NCI-H1930 (cell line): ENCODE data around the gene CLHC1.

Source experiments
- DNase-seq, 2 experiments: peaks; one replicate each; lab custom pipeline; 2025; lab: John Stamatoyannopoulos, UW

CLHC1 gene

GRCh38 chr2:55169359-55169758, 62.7 kb downstream of the CLHC1 start:
- DNase-seq, result no peak

DNA sequence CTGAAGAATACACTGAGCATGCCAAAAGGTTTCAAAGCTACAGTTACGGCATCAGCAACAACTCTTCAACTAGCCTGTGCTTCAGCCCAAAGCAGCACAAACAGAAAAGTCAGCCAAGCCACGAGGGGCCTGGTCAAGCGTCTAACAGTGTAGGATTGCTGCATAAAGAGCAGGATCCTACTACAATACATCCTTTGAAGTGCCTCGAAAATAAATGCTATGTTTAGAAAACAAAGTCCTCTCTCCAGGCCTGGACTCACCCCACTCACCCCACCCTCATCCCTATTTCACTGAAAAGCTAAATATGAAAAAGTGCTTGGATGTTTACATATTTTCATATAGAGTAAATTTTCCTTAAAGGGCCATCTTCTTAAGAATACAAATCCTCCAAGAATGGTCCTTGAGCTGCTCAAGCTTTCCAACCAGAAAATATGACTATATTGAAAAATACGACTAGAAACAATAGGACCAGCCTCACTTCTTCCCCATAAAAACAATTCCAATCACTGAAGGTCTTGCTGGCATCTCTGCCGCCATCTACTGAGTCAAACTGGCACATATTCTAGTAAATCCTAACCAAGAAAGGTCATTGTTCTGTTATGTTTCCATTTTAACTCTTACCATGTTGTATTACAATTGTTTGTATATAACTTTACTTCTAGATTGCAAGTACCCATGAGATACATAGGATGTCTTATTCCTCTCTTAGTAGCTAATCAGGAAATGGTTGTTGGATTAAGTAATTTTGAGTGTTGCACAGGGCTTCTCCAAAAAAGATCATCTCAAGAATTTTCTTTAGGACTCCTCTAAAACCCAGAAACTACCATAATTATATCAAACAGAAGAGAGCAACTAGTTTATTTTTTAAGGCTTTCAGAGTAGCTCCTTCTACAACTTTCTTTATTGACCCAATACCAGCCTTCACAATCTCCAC, 63.6 kb downstream of the CLHC1 start:
- peak in 1 of 2 experiments; percentile 36 for DNase-seq

DNA sequence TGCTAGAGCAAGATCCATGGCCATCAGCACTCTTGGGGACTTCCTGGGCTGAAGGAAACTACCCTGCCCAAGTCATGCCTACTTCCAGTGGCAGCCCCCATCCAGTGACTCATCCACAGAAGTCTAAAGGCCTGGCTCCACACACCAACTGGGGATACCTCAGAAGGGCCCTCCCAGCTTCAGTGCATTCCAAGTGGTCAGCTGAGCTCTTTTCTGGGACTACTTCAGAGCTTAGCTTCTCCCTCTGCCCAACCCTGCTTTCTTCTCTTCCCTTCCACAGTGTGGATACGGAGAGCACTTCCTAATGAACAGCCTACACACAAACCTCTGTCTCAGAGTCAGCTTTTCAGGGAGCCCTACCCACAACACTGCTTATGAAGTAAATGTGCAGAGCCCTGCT, 66.5 kb downstream of the CLHC1 start:
- no peak for DNase-seq

- no peak for DNase-seq
Observed at GRCh38 chr2:55164534-55165480, 67.3 kb downstream of the CLHC1 start.

DNA sequence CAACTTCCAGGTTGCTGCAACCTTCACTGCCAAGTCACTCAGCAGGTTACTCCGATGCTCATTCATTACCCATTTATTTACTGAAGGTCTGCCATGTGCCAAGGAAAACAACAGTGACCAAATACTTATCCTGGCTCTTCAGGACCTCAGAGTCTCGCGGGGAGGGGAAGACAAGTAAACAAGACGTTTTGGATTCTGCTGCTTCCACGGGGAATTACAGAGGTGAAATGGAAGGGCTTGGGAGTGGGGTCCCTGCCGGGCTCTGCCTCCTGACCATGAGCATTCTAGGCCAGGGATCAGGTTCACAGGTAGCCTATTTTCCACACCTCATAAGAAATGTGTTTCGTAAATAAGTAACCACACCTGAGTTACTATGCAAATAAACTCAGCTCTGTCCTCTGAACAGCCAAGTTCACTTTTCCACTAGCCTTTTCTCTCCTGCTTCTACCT, 68.1 kb downstream of the CLHC1 start:
- DNase-seq, result no peak

DNA sequence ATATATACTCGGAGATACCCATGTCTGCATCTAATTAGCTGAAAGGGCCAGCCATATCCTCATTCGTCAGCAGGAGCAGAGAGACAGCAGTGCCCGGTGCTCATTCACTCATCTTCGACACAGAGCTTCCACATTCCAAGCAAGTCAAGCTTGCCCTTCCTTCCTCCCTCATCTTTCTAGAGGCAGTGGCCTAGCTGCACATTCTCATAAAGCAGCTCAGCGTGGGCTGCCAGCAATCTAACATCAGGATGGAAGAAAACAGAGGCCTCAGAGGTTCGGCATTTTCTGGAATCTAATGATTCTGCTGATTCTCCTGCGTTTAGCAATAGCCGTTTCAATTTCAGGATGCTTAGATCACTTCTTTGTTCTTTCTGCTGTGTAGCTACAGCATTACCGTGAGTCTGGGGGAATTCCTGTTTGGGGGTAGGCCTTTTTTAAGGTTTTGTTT, 68.8 kb downstream of the CLHC1 start:
- DNase-seq, result no peak

GRCh38 chr2:55162284-55163006, 69.6 kb downstream of the CLHC1 start:
- DNase-seq, result no peak

- no peak for DNase-seq
Observed at GRCh38 chr2:55161295-55162210, 70.5 kb downstream of the CLHC1 start.

DNA sequence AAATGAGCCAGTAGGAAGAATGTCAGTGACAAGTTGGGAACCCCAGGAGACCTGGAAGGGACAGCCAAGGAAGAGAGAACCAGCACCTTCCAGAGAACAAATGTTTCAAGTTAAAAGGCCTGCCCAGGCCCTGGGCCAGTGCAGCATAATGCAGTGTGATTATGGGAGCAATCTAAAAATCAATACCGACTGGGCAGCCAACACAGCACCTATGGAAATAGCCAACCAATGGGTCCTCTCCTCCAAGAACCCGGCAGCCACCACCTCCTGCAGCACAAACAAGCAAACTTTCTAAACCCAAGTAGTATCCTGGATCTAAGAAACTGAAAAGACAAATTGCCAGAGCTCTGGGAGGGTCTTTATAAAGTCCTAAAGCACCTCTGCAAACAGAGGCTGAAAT, 71.7 kb downstream of the CLHC1 start:
- no peak for DNase-seq

- no peak for DNase-seq
Observed at GRCh38 chr2:55159752-55160151, 72.3 kb downstream of the CLHC1 start.

- DNase-seq, result no peak
Observed at GRCh38 chr2:55159037-55159651, 72.9 kb downstream of the CLHC1 start.

DNA sequence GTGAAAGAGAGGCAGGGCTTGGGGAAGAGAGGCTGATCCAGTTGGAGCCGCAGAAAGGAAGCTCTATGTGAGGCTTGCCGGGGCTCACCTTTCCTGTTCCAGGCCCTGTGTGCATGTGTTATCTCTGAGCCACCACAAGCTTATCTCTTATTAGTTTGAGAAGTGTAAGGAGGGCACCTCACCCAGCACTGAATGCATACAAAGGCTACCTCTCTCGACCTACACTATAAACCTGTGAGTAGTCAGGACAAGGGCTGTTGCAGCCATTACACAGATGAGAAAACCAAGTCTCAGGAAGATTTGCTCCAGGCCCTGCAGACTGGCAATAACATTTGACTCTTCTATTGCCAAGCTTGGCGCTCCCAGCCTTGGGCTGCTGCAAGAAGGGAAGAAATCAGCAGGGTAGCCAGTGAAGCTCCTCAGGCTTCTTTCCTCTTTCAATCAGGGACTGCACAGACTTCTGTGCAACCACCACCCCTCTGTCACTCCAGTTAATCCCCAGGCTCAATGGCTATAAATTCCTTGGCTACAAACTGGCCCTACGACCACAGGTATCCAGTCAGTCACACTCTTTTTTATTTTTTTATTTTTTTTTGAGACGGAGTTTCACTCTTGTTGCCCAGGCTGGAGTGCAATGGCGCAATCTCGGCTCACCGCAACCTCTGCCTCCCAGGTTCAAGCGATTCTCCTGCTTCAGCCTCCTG, 73.8 kb downstream of the CLHC1 start:
- DNase-seq, result no peak

- no peak for DNase-seq
Observed at GRCh38 chr2:55157474-55157884, 74.6 kb downstream of the CLHC1 start.

GRCh38 chr2:55156984-55157383, 75.1 kb downstream of the CLHC1 start:
- no peak for DNase-seq

DNA sequence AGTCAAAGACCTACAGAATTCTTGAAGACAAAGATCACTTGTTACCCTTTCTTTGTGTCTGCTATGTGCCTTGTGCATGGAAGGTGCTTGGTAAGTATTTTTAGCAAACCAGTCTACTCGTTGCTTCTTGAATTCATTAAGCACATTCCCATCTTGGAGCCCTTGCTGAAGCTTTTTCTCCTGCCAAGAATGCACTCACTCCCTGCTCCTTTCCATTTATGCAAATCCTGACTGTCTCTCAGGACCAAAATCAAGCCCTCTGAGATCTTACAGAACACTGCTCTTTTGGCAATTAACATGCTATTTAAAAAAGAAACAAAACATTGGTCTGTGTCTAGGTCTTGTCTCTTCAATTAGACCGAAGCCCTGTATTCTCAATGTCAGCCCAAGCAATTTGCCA, 75.8 kb downstream of the CLHC1 start:
- no peak for DNase-seq

- no peak for DNase-seq
Observed at GRCh38 chr2:55155764-55156281, 76.3 kb downstream of the CLHC1 start.

GRCh38 chr2:55155206-55155605, 76.9 kb downstream of the CLHC1 start:
- DNase-seq, result no peak

DNA sequence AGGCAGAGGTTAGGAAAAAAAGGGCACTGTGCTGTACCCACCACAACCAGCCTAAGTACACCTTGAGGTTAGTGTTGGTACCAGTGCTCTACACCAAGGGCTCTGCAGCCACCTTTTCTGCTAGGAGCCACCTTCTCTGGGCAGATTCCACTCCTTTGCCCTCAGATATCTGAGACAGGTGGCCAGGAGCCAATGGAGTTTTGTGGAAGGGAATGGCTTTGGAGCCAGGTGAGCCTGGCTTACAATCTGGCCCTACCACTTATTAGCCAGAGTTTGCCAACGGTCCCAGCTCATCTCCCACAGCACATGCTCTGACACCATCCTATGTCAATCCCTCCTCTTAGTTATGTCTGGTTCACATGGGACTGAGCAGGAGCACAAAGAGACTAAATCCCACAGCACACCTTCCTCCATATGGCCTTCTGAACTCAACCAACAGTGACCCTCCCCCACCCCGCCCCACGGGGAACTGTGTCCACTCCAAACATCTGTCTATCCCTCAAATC, 77.5 kb downstream of the CLHC1 start:
- no peak for DNase-seq

GRCh38 chr2:55153584-55154299, 78.4 kb downstream of the CLHC1 start:
- DNase-seq, result no peak
